OCI-LY1 (cell line): ENCODE data around the gene IQGAP3.

ENCODE experiments used
- CTCF ChIP-seq: fragments of 200-600 bp; sonication (generic), shearing (Covaris generic); IDR thresholded peaks from 2 replicates; pipeline ENCODE4 v1.5.1; 2017; ENCODE audit warnings: mild to moderate bottlenecking, antibody characterized with exemption, low read length, moderate library complexity, mixed read lengths
- EZH2 ChIP-seq: fragments of 200-600 bp; sonication (generic), shearing (Covaris generic); IDR thresholded peaks from 2 replicates; pipeline ENCODE4 v1.8.0; 2017; ENCODE audit warnings: borderline replicate concordance, mixed run types, mild to moderate bottlenecking, antibody characterized with exemption, low read length, moderate library complexity, mixed read lengths

- TF ChIP-seq CTCF: no peak
- no peak for TF ChIP-seq EZH2
Measured at GRCh38 chr1:156577550-156577949, 5.2 kb upstream of the IQGAP3 start.
